Urothelium cell line (cell line): ENCODE measurements around the gene FGD3.

Experiments used
- DNase-seq: peaks from one replicate; pipeline ENCODE4 v3.0.0; 2011; ENCODE audit warnings: low spot score, mixed read lengths
- FAIRE-seq: peaks from 2 replicates; lab custom pipeline; 2011; peaks lifted over from hg19 to GRCh38; lab: Jason Lieb, UNC

The FGD3 gene

DNA sequence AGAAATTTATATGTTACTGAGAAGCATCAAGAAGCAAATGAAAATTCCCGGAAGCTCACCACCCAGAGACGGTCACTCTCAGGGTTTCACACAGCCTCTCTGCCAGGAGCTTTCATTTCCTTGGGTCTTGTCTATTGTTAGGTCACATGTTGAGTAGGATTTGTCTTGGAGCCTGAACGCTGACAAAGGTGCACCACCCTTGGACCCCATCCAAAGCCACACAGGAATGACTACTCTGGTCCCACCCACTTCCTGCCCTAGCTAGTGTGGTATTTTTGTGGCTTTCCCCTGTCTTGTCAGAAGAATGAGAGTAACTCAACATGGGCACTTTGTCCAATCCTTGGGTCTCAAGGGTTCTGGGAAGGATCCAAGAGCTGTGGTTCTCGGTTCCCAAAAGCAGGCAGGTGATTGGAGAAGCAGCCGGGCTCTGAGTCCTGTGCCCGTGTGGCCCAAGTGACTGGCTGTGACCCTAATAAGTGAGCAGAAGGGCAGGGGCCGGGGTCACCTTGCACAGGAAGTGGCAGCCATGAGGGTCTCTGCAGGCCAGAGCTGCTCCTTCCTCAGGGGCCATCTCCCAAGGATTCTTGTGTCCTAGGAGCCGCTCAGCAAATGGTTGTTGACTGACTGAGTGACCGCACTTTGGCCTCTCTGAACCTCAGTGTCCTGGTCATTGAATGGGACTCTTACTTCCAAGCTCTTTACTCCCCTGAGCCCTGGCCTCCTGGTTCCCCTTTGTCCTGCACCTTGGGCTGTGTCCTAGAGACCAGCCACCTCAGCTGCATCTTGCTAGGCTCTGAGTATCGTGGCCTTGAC, 6.9 kb downstream of the FGD3 start:
- peak; percentile 90 for DNase-seq
- FAIRE-seq, result peak; percentile 65

- FAIRE-seq, result no peak
- DNase-seq, result no peak
These were observed 7.6 kb downstream of the FGD3 start for GRCh38 chr9:92954886-92955285.

DNA sequence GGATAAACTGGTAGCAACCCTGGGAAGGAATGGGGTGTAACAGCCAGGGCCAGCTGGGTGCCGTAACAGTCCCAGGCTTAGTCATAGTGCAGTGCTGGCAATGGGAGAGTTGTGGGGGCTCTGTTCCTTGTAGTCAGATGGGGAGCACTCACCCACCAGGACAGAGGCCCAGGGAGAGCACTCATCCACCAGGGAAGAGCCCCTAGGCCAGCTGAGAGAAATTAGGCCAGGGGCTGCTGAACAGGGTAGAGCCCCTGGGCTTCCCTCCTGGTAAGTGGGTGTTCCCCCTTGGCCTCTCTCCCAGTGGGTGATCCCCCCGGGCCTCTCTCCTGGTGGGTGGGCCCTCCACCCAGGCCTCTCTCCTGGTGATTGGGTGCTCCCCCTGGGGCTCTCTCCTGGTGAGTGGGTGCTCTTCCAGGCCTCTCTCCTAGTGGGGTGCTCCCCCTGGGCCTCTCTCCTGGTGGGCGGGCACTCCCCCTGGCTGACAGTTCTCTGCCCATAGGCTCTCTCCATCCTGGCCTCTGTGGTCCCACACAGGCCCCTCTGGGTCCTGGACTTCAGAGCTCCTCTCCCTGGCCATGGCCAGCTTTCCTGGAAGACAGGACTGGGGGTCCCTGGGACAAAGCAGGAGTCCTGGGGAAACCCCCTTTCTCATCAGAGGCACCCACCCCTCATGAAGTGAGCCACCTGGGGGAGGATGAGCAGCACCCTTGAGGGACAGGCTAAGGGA, 13.4 kb downstream of the FGD3 start:
- FAIRE-seq, result no peak
- DNase-seq, result no peak

- no peak for FAIRE-seq
- DNase-seq, result no peak
These were observed 14.4 kb downstream of the FGD3 start for GRCh38 chr9:92961627-92962302.

DNA sequence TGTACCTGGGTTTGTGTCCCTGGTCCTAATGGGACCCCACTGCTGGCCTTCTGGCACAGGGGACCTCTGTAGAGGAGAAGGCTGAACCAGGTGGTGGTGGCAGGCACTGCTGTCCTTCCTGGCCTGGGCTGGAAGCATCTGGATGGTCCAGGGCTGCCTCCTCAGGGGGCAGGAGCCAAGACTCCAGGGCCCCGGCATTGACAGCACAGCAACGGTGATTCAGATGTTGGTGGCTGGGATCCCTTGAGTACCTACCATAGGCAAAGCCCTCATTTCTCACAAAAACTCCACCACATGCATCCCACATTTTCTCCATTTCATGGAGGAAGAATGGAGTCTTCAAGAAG, 15.0 kb downstream of the FGD3 start:
- FAIRE-seq, result no peak
- no peak for DNase-seq

- DNase-seq (no peak), FAIRE-seq (no peak)
These were observed 15.5 kb downstream of the FGD3 start for GRCh38 chr9:92962846-92963245.

DNA sequence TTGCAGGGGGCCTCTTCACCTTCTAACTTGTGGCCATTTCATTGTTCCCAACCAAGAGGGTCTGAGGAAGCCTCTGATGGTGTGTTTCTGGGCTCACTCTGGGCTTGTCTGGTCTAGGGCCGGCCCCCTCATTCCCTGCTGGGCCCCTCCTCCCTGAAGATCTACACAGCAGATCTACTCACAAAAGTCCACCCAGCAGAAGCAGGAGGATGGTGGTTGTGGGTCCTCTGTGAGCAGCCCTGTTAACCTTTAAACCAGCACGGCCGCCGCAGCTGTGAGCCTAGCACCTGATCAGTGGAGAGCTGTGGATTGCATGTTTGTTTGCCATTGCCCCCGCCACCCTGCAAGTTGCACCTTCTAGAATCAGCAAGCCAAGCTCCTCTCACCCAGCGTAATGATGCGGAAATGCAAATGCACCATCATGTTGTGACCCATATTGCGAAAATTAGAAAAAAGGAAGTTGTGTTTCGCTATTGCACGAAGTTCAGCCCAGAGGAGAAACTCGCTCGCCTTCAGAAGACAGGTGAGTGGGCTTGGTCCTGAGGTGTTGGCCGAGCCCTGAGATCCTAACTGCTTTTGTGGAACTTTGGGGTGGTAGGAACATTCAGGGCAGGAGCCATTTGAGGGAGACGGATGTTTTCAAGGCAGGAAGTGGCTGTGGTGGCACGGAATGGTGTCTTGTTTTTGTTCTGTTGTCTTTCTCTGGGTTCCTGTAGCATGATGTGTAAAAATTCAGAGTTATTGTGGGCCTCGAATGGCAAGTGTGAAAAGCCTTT, 16.7 kb downstream of the FGD3 start:
- DNase-seq, result no peak
- FAIRE-seq, result no peak

DNA sequence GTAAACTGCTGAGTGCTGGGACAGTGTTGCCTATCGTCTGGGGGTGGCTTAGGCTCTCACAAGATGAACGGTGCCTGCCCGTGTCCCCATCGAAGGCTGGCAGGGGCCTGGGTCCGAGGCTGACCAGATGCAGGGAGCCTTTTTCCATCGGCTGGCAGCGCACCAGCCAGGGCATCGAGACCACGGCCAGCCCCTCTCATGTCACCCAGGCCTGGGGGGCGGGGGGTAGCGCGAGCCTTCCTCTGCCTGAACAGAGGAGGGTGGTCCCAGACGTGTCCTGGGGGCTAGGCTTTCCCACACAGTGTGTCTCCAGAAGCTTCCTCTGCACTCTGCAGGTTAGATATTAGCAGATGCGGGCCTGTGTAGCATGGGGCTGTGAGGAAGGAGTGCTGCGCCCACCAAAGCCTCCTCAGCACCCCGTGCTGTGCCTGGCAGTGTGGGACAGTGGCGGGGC, 17.3 kb downstream of the FGD3 start:
- DNase-seq (no peak), FAIRE-seq (no peak)

DNA sequence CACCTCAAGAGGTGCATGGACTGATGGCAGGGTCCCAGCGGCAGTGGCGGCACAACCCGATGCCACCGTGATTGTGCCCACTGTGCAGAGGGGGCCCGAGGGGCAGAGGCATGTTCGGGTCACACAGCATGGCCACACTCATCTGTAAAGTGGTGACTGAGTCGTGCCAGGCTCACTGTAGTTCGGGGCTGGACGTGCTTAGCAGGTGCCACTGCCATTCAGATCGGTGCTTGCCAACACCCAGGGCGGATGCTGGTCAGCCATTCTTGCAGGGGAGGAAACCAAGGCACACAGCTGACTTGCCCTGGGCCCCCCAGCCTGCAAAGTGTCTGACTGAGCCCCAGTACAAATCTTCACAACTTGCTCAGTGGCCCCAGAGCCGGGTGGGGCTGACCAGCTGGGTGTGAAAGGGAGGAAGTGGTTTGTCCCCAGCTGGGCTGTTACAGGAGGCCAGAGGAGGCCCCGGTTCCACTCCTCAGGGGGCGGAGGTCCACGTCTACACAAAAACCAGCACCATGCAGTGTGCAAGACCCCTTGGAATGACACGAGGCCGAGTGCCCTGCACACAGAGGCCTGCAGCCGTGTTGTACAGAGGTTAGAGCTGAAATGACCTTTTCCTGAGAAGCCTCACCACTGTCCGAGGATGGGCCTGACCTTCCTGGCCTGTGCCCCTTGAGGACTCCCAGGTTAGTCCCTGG, 17.9 kb downstream of the FGD3 start:
- DNase-seq, result no peak
- FAIRE-seq, result no peak

DNA sequence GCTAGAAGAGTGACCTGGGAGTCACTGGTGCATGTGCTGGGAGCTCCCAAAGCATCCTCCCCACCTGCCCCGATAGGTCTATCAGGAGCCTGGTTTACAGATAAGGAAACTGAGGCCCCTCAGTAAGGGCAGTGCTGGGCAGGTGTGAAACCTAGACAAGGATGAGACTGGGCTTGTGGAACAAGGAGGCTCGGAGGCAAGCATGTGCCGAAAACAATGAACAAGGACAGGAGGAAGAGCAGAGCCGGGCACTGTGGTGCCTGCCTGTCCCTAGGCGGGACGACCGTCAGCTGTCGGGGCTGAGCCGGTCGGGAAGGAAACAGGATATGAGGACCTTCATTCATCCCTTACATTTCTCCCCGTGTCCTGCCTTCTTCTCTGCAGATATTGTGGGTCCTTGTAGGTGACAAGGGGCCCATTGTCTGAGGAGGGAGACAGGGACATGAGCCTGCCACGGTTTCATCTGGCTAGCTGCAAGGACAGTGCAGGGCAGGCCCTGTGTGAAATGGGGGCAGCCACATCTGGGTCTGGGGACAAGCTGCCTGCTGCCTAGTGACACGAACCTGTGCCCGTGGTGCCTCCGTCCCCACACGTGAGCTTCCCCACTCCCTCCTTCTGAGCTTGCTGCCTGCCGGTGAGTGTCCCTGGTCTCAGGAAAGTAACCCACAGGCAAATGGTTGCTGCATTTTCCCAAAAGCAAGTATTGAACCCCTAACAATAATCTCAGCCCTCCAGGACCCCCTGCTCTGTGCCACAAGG, 18.6 kb downstream of the FGD3 start:
- DNase-seq (no peak), FAIRE-seq (no peak)

DNA sequence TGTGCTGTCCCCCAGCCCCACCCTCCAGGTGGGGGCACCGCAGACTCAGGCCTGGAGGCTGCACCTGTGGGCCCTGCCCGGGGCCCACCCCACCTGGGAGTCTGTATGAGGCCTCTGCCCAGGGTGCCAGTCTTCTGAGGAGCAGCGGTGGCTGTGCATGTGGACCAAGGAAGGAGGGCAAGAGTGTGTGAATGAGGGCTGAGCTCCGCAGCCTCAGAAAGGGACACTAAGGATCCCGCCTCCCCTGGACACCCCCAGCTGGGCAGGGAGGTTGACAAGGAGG, 19.1 kb downstream of the FGD3 start:
- DNase-seq (no peak), FAIRE-seq (no peak)

DNA sequence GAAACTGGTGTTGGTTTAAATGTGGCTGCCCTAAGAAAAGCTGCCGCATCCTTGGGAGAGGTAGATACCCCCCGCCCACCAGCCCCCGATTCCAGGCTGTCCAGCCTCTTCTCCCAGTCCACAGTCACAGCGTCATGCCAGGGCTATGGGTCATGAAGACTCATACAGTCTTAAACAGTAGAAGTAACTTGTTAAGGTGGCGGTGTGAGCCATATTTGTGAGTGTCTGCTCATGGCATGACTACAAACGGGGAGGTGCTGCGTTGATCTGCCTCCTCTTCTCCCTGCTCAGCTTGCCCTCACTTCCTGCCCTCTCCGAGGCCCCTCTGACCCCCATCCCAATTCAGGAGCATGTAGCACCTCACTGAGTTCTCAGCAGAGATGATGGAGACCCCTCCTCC, 20.8 kb downstream of the FGD3 start:
- DNase-seq (no peak), FAIRE-seq (no peak)

GRCh38 chr9:92969516-92970466, 22.5 kb downstream of the FGD3 start:
- DNase-seq, result no peak
- FAIRE-seq, result no peak

- FAIRE-seq (no peak), DNase-seq (peak; percentile 78)
These were observed 23.2 kb downstream of the FGD3 start for GRCh38 chr9:92970467-92970923.

DNA sequence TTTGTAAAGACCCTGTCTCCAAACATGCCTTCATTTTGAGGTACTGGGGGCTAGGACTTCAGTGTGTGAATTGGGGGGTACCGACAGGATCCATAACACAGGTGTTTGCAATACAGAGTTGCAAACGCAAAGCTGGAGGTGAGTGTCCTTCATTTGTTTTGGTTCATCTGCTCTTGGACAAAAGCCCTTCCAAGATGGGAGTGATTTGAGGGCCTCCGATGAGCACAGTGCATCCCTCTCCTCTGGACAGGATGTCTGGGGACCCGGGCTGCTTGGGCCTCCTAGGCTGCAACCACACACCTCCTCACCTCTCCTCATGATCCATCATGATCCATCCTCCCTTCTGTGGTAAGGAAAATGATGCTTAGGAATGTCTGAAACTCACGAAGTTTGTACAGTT, 23.8 kb downstream of the FGD3 start:
- no peak for DNase-seq
- FAIRE-seq, result no peak

DNA sequence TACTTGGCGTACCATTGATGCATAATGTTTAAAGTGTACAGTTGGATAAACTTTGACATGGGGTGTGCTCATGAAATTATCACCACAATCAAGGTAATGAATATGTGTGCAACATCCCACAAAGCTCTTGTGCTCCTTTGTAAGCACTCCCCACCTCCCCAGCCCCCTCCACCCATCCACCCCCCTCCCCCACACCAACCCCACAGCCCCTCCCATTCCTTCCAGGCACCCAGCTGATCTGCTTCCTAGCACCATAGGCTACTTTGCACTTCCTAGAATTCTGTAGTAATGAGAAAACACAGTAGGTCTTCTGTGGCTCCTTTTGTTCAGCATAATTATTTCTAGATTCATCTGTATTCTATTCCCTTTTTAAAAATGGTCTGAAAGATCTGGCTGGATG, 24.5 kb downstream of the FGD3 start:
- FAIRE-seq (no peak), DNase-seq (no peak)

GRCh38 chr9:92973700-92974099, 26.4 kb downstream of the FGD3 start:
- DNase-seq, result no peak
- no peak for FAIRE-seq

DNA sequence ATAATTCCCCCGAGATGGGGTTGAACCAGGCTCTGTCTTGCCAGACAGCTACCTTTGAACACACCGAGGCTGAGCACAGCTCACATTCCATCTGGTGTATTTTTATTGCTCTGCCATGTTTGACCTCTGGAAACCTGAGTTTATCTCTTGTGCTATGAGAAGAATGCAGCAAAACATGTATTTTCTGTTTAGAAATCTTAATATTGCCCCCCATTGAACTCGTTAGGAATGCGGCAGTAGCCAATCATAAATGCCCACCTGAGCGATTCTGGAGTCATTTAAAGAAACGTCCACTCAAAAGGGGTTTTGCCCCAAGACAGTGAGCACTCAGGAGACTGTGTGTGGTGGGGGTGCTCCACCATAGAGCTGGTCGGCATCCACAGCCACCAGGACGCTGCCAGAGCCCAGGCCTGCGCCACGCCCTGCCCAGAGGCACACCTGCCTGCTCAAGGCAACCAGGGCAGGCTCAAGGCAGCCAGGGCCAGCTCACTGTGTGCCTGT, 26.9 kb downstream of the FGD3 start:
- no peak for FAIRE-seq
- no peak for DNase-seq
